ENCODE measurements around the gene PJVK.
"Not testable (repeated sequence)": the region's sequence is repeated elsewhere in the genome, so short reads cannot be mapped to it uniquely, and the experiment has no call there.

Gene PJVK

DNA sequence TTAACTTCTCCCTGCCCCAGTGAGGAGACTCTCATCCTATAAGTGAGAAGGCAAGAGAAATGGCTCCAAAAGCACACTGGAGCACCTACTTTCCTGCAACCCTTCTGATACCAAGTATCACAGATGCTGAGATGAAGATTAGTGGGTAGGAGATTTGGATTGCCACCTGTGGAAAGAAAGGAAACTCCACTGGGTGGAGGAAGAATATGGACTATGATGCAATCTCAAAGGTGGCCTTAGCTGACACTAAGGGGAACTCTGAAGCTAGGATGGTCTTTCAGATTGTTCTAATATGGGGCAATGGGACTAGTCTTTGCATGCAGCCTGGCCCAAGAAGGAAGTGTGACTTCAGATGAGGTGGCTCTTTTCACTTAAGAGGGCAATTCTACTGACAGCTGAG lies 21.8 kb upstream of the PJVK start:
- in situ Hi-C loops (cut with MboI; ENCODE audit: low sequenced_read_pairs) = no loop called here

DNA sequence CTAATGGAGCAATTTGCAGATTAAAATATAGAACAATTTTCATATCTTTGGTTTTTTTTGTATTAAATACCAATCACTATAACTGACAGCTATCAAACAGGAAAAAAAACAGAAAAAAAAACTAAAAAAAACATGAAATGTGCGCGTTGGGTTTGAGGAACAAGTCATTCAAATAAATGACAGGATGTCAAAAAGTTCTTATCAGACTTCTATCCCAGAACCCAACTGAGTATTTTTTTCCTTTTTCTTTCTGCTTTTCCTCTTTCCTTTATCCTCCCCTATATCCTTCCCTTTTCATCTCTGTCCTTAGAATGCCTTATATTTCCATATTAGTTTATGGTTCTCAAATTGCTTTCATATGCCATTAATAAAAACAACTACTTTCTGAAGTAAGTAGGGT lies 14.5 kb upstream of the PJVK start:
- in situ Hi-C loops (cut with MboI; ENCODE audit: low sequenced_read_pairs) = no loop called here

DNA sequence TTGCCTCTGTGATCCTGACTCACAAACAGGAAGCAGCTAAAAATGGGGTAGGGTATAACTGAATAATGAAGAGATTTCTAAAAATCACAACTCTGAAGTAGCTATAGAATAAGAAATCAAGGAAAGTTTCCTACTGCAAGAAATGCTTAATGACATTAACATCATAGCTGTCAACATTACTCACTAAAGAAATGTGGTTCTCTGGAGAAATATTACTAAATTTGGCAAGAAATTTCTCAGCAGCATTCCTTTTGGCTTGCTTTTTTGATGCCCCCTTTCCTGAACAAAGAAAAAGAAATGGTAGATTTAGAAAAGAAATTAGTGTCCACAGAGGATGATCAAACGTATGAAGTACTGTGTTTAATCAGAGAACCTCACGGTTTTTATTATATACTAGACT lies 9.8 kb upstream of the PJVK start:
- in situ Hi-C loops (cut with MboI; ENCODE audit: low sequenced_read_pairs) = no loop called here

DNA sequence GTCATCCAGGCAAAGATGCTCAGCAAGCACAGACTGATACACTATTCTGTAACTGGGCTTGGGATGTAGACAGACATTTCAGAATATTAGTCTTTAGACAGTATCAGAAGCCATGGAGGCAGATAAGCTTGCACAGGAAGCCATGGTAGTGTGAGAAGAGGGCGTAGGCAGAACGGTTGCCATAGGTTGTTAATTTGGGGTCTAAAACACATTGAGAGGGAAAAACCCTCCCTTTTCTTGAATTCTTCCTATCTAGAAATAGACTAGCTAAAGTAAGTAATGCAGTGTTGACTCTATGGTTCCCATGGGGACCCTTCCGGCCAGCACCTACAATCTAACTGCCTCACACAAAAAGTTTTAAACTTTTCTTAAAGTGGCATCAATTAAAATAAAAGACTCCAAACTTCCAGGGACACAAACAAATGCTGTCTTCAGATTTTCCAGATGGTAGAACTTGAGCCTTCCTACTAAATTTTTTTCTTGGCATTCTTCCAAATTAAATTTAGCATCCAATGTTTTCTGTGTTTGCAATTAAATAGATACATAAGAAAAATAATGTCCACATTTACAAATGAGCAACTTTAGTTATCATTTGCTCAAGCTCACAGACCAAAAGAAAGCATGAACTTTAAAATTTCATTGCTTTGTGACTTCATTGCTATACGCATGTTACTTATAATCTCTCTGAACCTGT lies 2.1 kb upstream of the PJVK start:
- in situ Hi-C loops (cut with MboI; ENCODE audit: low sequenced_read_pairs) = no loop called here

DNA sequence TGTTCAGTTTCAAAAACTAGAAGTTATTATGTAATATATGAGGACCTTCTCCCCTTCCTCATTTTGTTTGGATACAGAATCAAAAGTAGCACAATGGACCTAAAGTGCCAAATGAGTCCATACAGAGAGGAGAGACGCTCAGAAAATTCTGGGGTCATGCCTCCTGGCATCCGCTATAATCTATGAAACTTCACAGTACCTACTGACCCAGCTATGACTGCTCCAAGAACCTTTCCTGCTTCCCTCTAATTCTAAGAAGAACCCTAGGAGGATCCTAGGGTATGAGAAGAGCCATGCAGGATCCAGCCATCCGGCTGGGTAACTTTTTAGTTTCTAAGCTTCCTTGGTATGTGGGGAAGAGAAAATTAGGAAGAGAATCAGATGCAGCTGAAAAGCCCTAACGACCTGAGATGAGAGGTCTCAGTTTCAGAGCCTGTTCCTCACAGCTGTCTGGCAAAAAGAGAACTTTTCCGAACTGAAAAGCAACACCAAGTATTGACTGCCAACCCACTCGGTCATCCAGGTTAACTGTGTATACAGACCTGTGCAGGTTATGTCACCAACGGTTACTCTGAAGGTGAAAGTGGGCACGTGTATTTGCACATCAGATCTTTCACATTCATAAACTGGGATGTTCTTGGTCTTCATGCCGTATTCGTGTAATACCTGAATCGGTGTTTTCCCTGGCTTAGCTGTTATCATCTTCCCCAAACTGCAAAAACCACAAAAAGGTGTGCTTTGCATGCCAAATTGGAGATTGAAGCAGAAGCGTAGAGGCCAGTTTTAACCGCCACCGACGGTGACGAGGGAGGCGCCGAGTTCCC lies 1.3 kb upstream of the PJVK start:
- in situ Hi-C loops (cut with MboI; ENCODE audit: low sequenced_read_pairs) = no loop called here

DNA sequence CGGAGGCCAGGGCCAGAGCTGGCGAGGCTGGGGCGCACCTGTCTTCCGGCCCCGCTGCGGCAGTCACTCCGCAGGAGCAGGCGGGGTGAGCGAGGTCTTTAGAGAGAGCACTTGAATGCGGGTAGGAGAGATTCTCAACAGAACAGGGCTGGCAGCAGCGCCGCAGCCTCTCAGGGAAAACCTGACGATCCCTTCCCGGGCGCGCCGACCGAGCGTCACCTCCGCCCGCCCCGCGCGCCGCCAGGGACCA lies 729 bp upstream of the PJVK start:
- in situ Hi-C loops (cut with MboI; ENCODE audit: low sequenced_read_pairs) = no loop called here

DNA sequence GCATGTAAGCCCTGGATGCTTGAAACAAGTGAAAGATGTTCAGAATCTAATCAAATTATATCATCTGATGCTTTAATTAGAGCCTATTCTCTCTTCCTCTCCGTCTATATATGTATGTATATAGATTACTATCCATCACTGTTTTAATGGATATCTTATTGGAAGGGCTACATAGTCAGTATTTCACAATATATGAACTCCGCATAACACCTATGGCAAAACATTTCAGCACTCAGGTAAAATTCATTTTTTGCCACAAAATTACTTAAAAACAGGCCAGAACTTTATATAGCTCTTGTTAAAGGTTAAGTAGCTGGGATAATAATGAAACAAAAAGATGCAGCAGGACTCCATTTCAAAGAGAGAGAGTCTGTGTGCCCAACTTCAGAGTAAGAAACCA lies 1.2 kb downstream of the PJVK start:
- in situ Hi-C loops (cut with MboI; ENCODE audit: low sequenced_read_pairs) = no loop called here

DNA sequence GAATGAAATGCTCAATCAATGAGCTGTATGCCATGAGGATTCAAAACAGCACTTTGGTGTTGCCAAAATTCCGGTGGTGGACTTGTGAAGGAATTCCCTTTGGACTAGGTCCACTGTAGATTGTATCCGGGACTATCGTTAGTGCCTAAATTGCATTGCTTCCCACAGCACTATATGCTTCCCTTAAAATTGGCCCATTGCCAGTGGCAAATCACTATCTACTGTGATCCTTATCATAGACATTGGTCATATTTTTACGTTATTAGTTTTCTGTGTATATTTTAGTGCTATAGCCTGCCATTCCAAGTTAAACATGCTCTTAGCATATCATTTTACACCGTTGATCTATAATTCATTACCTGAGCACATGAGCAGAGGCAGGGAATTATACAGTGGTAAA lies 1.7 kb downstream of the PJVK start:
- in situ Hi-C loops (cut with MboI; ENCODE audit: low sequenced_read_pairs) = no loop called here

DNA sequence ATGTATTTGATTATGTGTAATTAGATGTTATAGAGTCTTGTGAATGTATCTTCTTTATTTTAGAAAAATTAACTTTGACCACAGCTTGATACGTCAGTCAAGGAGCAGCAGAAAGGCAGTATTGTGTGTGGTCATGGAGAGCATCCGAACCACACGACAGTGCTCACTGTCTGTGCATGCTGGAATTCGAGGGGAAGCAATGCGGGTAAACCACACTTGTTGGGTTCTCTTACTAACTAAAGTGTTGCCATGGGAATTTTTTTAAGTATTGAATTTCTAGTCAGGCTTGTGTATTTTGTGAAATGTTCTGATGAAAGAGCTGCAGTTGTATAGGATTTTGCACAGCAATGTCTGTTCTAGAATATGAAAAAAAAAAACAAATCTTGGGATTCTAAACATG lies 4.8 kb downstream of the PJVK start:
- in situ Hi-C loops (cut with MboI; ENCODE audit: low sequenced_read_pairs) = no loop called here

DNA sequence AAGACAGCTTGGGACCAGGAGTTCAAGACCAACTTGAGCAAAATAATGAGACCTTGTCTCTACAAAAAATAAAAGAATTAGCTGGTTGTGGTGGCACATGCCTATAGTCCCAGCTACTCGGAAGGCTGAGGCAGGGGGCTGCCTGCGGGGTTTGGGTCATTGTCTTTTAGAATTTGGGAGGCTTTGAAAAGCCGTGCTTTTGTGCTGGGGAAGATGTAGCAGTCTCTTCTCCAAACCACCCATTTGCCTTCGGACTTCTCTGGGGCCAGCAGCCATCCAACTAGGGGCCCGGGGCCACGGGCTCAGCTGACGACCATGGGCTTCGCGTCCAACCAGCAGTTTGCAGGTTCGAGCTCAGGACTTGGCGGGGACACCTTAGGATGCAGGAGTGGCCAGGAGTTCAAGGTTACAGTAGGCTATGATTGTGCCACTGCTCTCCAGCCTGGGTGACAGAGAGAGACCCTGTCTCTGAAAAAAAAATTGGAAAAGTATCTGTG lies 6.3 kb downstream of the PJVK start:
- in situ Hi-C loops (cut with MboI; ENCODE audit: low sequenced_read_pairs) = no loop called here

DNA sequence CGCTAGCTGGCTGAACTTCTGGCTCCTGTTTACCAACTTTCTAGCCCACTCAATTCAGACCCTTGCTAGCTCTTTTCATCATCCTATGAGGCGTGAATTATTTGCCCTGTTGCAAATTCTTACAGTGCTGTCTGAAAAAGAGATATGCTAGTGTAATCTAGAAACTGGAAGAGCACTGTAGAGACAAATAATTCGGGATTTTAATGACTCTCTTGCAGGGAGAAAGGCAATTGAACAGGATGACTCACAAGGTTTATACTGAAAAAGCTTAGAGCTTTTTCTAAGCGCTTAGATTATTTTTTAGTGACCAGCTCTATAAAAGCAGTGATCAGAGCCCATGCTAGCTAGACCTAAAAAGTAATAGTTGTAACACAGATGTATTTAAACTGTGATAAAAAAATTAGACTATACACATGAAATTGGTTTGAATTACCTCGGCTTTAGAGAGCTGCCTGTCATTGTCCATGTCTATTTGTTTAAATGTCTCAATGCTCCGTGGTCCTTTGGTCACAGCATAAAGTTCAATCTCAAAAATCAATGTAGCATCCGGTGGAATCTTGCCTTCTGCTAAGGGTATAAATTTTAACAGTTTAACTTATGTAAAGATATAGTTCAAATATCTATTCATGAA lies 18.2 kb downstream of the PJVK start:
- in situ Hi-C loops (cut with MboI; ENCODE audit: low sequenced_read_pairs) = no loop called here

DNA sequence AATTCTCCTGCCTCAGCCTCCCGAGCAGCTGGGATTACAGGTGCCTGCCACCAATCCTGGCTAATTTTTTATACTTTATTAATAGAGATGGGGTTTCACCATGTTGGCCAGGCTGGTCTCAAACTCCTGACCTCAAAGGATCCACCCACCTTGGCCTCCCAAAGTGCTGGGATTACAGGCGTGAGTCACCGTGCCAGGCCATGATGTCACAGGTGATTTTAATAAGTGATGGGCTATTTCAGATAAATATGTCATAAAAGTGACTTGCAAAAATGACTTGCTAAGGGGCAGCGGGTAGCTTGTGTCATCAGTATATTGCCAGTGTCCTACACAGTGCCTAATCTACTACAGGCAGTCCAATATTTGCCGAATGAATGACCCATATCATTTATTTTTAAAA lies 20.1 kb downstream of the PJVK start:
- in situ Hi-C loops (cut with MboI; ENCODE audit: low sequenced_read_pairs) = not testable (repeated sequence)

DNA sequence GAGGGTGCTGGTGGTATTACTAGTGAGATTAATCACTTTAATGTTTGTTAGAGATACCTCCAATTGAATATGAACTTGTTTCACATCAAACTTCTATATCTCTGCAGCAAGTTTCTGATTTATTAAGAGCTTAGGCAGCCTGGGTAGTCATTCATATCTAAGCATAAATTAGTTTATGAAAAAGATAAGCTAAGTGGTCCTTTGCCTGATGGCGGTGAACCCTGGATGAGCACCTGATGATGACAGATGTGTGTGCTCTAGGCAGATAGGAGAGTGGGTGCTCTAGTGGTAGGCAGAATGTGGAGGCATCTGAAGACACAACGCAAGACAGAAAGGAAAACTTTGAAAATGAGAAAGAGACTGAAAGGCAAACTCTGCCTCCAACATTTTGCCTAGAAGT lies 22.2 kb downstream of the PJVK start:
- in situ Hi-C loops (cut with MboI; ENCODE audit: low sequenced_read_pairs) = no loop called here

DNA sequence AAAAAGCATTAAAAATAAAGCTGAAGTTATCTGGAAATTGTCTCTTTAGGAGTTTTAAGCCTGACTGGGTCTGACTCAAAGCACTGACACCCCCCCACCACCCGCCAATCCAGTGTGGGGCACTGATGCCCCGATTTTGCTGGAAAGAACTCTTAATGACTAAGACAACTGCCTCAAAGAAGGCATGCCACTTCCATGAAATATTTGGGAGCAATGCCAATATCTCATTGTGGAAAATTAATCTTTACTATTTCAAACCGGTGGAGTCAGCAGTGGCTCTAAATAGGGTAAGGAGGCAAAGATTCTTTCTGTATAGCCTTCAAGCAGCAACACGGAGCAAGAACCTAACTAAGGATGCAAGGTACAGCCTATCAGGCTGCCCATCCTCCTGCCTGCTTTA lies 22.8 kb downstream of the PJVK start:
- in situ Hi-C loops (cut with MboI; ENCODE audit: low sequenced_read_pairs) = no loop called here

DNA sequence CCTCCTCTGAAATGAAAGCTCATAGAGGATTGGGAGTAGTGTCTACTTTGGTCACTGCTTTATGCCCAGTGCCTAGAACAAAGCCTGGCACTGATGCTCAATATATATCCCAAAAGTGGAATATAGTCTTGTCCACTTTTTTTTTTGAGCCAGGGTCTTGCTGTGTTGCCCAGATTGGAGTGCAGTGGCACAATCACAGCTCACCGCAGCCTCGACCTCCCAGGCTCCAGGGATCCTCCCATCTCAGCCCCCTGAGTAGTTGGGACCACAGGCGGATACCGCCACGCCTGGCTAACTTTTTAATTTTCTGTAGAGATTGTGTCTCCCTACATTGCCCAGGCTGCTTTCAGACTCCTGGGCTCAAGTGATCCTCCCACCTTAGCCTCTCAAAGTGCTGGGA lies 23.4 kb downstream of the PJVK start:
- in situ Hi-C loops (cut with MboI; ENCODE audit: low sequenced_read_pairs) = no loop called here

DNA sequence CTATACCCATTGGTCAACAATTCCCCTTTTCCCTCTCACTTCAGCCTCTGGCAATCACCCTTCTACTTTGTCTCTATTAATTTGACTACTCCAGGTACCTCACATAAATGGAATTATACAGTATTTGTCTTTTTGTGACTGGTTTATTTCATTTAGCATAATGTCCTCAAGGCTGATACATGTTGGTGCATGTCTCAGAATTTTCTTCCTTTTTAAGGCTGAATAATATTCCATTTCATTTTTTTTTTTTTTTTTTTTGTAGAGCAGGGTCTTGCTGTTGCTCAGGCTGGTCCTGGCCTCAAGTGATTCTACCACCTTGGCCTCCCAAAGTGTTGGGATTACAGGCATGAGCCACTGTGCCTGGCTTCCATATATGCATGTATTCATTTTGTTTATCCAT lies 25.3 kb downstream of the PJVK start:
- in situ Hi-C loops (cut with MboI; ENCODE audit: low sequenced_read_pairs) = no loop called here

DNA sequence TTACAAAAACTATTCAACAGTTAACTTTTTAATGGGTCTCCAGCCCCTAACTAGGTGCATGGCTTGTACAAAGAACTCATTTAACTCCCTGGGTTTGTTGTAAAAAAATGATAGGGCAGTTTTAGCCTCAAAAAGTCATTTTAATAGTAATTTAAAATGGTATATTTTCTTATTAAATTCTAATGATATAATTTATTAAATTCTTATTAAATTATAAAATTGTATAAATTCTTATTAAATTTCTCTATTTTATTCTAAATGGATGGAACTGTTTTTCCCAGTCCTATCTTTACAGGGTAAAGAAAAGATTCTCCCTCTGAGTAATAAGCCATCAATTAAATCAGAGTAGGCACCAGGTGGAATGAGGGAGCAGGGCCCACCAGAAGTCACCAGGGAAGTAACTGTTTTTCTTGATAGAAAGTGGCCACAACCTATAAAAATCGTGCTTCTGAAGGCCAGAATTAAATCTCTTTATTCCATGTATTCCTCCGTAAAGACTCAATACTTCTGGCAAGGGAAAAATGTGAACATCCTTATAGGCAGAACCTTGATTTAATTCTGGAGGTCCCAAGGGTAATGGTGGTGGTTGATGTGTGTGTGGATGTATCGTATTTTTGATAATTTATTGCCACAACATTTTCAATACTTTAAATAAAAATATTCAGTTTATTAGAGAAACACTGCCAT lies 26.4 kb downstream of the PJVK start:
- in situ Hi-C loops (cut with MboI; ENCODE audit: low sequenced_read_pairs) = no loop called here

DNA sequence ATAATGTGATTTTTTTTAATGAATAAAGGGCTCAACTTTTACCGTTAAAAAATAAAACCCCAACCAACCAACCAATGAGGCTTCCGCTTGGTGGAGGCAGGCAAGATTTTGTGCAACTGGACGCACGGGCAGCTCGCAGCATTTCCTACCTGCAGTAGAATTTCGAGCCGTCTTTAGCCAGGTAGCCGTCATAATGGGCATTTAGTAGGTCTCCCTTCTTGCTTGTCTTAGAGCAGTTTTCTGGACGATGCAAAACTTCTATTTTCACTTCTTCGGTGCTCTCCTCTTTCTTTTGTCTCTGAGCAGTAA lies 26.9 kb downstream of the PJVK start:
- in situ Hi-C loops (cut with MboI; ENCODE audit: low sequenced_read_pairs) = no loop called here

DNA sequence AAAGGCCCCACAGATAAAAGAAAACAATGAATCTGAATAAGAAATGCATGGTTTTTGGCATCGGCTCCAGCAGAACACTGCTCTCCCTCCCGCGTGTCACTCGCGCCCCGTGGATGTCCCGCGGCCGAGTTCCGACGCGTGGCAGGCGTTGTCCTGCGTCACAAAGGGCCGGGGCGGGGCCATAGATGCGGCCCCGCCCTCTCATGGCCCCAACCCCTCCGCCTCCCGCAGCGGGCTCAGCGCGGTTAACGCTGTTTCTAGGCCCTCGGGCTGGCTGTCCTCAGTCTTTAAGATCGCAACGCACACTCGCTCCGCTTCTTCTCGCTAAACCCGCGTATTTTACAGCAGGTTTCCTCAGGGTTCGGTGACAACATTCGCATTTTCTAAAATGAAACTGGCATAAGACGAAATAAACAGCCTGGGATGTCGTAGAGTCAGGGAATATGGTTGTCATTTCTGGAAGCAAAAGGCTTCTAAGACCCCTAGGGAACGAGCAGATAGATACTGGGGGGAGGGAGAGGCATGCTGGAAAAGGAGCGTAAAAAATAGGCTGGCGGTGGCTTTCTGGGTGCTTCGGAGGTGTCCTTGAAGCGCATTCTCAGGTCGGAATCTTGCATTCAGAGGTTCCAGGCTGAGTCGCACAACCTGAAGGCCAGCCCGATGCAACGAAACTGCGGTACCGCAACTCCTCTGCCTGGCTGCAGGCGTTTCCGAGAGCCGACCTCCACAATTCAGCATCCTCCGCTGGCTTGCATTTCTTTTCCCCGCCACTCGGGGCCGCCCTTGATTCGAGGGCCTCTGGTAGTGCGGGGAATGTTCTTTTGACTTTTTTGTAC lies 27.5 kb downstream of the PJVK start, which contains the start of gene FKBP7:
Gene FKBP7 (minus strand): TSS at position 162 of the 836 bp plus-strand sequence. CDS start 101 bp downstream, at position 61.
- in situ Hi-C loops (cut with MboI; ENCODE audit: low sequenced_read_pairs) = no loop called here

DNA sequence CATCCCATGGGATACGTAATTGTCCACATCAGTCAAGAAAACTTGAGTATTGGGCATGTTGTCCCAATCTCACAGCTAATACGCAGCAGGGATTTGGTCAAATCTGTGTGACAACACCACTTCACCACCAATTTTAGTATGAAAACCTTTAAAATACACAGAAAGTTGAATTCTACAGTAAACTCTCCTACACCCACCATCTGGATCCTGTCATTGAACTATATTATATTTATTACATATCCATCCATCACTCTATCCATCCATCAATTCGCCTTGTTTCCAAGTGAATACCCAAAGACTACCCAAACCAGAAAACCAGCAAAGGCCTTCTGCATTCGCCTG lies 28.1 kb downstream of the PJVK start:
- in situ Hi-C loops (cut with MboI; ENCODE audit: low sequenced_read_pairs) = no loop called here

DNA sequence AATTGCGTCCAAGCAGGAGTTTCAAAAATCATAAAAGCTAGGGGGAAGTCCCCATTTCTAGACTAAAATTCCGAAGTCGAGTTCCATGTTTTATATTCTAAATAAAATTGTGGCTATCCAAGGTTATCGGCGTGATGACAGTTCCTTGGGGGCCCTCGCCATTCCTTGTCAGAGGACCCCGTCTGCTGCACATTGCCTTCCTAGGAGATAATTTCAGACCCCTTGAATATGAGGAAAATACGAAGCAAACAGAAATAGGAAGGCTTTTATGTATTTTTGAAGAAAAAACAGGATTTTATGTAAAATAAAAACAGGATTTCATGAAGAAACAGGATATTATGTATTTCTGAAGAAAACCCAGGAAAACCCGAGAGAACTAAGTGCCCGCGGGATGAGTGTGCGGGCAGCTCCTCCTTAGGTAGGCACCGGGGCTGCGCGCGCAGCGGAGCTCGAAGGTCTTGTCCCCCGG lies 28.6 kb downstream of the PJVK start:
- in situ Hi-C loops (cut with MboI; ENCODE audit: low sequenced_read_pairs) = no loop called here

All from hTERT RPE-1 (cell line).